GM23248 (cell line): ENCODE measurements around the gene DOK5. TPM values are rescaled to one million over a fixed set of nuclear protein-coding genes. Genes with fewer than 3 reads are reported as not detected.

Experiments
- DNase-seq: peaks from one replicate; pipeline ENCODE4 v3.0.0-alpha.2; 2015
- H2AFZ ChIP-seq: fragments of 200-600 bp; sonication (generic); 2 replicates; pipeline ENCODE4 v1.6.1; 2016; ENCODE audit warnings: antibody characterized with exemption
- H3F3A ChIP-seq: fragments of 200-600 bp; sonication (generic); 2 replicates; pipeline ENCODE4 v1.6.1; 2016; ENCODE audit warnings: mild to moderate bottlenecking, antibody characterized with exemption, mixed run types; ENCODE audit not compliant: insufficient read depth
- H3K27ac ChIP-seq: fragments of 200-600 bp; sonication (generic); 2 replicates; pipeline ENCODE4 v1.5.1; 2016; ENCODE audit warnings: mild to moderate bottlenecking
- H3K27me3 ChIP-seq: fragments of 200-600 bp; sonication (generic); replicated peaks from 2 replicates; pipeline ENCODE4 v1.6.1; 2016; ENCODE audit warnings: mild to moderate bottlenecking; ENCODE audit not compliant: insufficient read depth
- H3K36me3 ChIP-seq: fragments of 200-600 bp; sonication (generic); 2 replicates; pipeline ENCODE4 v1.6.1; 2016; ENCODE audit warnings: low read depth, mild to moderate bottlenecking
- H3K4me1 ChIP-seq: fragments of 200-600 bp; sonication (generic); 2 replicates; pipeline ENCODE4 v1.6.1; 2016; ENCODE audit warnings: mild to moderate bottlenecking; ENCODE audit not compliant: insufficient read depth
- H3K4me2 ChIP-seq: fragments of 200-600 bp; sonication (generic); one replicate; pipeline ENCODE4 v1.6.1; 2016; ENCODE audit warnings: mild to moderate bottlenecking; ENCODE audit not compliant: unreplicated experiment
- H3K4me3 ChIP-seq: fragments of 200-600 bp; sonication (generic); 2 replicates; pipeline ENCODE4 v1.5.1; 2016; ENCODE audit warnings: mild to moderate bottlenecking
- H3K79me2 ChIP-seq: fragments of 200-600 bp; sonication (generic); 2 replicates; pipeline ENCODE4 v1.6.1; 2016; ENCODE audit warnings: mild to moderate bottlenecking; ENCODE audit not compliant: insufficient read depth
- H3K9ac ChIP-seq: fragments of 200-600 bp; sonication (generic); 2 replicates; pipeline ENCODE4 v1.6.1; 2016; ENCODE audit warnings: mild to moderate bottlenecking
- H3K9me2 ChIP-seq: fragments of 200-600 bp; sonication (generic); 2 replicates; pipeline ENCODE4 v1.6.1; 2016; ENCODE audit warnings: mixed run types, mild to moderate bottlenecking, moderate library complexity; ENCODE audit not compliant: insufficient read depth
- H3K9me3 ChIP-seq: fragments of 200-600 bp; sonication (generic); one replicate; pipeline ENCODE4 v1.6.1; 2017; ENCODE audit warnings: low read depth
- H4K20me1 ChIP-seq: fragments of 200-600 bp; sonication (generic); 2 replicates; pipeline ENCODE4 v1.6.0; 2016; ENCODE audit not compliant: insufficient read depth
- EZH2 ChIP-seq: fragments of 200-600 bp; sonication (generic); IDR thresholded peaks from 2 replicates; pipeline ENCODE4 v1.6.1; 2018; ENCODE audit warnings: antibody characterized with exemption, mild to moderate bottlenecking; ENCODE audit not compliant: insufficient read depth, poor library complexity, severe bottlenecking
- EZH2phosphoT487 ChIP-seq: fragments of 200-600 bp; sonication (generic); IDR thresholded peaks from 2 replicates; pipeline ENCODE4 v1.6.1; 2018; ENCODE audit warnings: antibody characterized with exemption, moderate library complexity, mild to moderate bottlenecking, low read depth; ENCODE audit not compliant: insufficient read depth
- WGBS, 2 experiments: methylation state at CpG; one replicate each; pipeline ENCODE4 v1.1.6; 2015 to 2017; ENCODE audit warnings: low lambda C conversion rate in 2 of 2, low coverage in 1 of 2; ENCODE audit errors: missing lambda C conversion rate in 2 of 2; 5-methylcytosine and 5-hydroxymethylcytosine counted together
- in situ Hi-C: fragments of 300-500 bp; cut with MboI; formaldehyde crosslinking; loops from 2 replicates; pipeline ENCODE4 v1.15.0; 2020
- polyA plus RNA-seq: library from polyadenylated mRNA; unstranded; fragments of >200 nt; fragmentation: Nextera tagmentation; extraction: Ambion mirVana; gene quantifications from 2 replicates; pipeline ENCODE4 v1.2.1, GENCODE V29; 2016
- total RNA-seq: library from RNA; depleted of rRNA; stranded (reverse); fragments of >200 nt; shearing (Covaris generic); gene quantifications from 2 replicates; pipeline ENCODE4 v1.2.3, GENCODE V29; 2014

The DOK5 gene
- total and polyA plus RNA-seq, 2 experiments from 2014 or later: 10.8 to 16.1 TPM

- no peaks in the 10 kb centered on the region for H3K9me2 ChIP-seq
- H3F3A ChIP-seq: no peaks in the 10 kb centered on the region
- no peak for DNase-seq
- in situ Hi-C loops: no loop called here
- H2AFZ ChIP-seq: no peak overlapping the region
- H3K4me1 ChIP-seq: no peaks in the 10 kb centered on the region
- no peak overlapping the region for H3K4me2 ChIP-seq
- H3K9ac ChIP-seq: no peak overlapping the region
- H3K27me3 ChIP-seq: no peaks in the 10 kb centered on the region
- H3K27ac ChIP-seq: no peak overlapping the region
- H4K20me1 ChIP-seq: no peaks in the 10 kb centered on the region
- no peaks in the 10 kb centered on the region for H3K79me2 ChIP-seq
- no peaks in the 10 kb centered on the region for H3K9me3 ChIP-seq
- TF ChIP-seq EZH2: no peak
- TF ChIP-seq EZH2phosphoT487: no peak
- no peaks in the 10 kb centered on the region for H3K36me3 ChIP-seq
- no peak overlapping the region for H3K4me3 ChIP-seq
Measured at GRCh38 chr20:54590856-54591255, 115.5 kb downstream of the DOK5 start.

DNA sequence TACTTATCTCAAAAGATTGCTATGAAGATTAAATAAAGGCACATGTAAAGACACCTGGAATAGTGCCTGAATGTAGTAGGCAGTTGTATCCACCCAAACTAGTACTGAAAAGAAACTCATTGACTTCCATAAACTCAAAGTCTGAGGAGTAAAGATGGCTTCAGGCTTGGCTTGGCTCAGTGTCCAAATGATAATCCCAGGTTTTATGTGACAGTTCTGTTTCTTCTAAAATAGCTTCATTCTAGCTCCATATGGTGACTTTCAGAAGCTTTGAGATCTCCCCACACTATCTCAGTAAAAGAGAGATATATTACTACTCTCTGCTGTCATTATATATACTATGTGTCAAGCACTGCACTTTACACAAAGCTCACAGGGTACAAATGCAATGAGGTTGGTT, 121.3 kb downstream of the DOK5 start:
- no peak for DNase-seq
- no peaks in the 10 kb centered on the region for H3K27me3 ChIP-seq
- H3K4me1 ChIP-seq: no peaks in the 10 kb centered on the region
- H2AFZ ChIP-seq: no peak overlapping the region
- no peaks in the 10 kb centered on the region for H3K9me3 ChIP-seq
- H4K20me1 ChIP-seq: no peaks in the 10 kb centered on the region
- H3K27ac ChIP-seq: no peak overlapping the region
- in situ Hi-C loops: no loop called here
- no peaks in the 10 kb centered on the region for H3K79me2 ChIP-seq
- no peaks in the 10 kb centered on the region for H3K9me2 ChIP-seq
- H3K9ac ChIP-seq: no peak overlapping the region
- H3K4me2 ChIP-seq: no peak overlapping the region
- TF ChIP-seq EZH2phosphoT487 (no peak), EZH2 (no peak)
- no peak overlapping the region for H3K4me3 ChIP-seq
- no peaks in the 10 kb centered on the region for H3F3A ChIP-seq
- no peaks in the 10 kb centered on the region for H3K36me3 ChIP-seq

DNA sequence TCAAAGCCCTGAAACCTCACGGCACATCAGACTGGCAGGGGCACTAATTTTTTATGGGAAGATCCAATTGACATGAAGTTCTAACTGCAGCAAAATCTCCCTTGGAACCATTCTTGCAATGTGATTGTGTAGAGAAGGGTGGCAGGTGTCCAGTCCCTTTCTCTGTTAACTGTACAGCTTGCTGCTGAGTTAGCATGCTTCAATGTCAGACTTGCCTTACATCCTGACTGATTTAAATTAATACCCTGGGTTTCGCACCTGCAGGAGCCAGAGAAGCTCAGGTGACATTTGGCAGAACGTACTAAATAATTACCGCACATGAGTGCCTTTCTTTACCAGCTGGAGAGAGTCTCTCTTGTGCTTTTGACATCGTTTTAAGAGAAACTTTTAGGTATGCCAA, 123.0 kb downstream of the DOK5 start:
- Histone ChIP-seq H3K27me3 (no peaks in the 10 kb centered on the region), H3F3A (no peaks in the 10 kb centered on the region), H3K79me2 (no peaks in the 10 kb centered on the region), H4K20me1 (no peaks in the 10 kb centered on the region), H3K9me2 (no peaks in the 10 kb centered on the region), H3K4me3 (no peak overlapping the region), H3K27ac (no peak overlapping the region), H3K4me1 (no peaks in the 10 kb centered on the region), H2AFZ (no peak overlapping the region), H3K4me2 (no peak overlapping the region), H3K9me3 (no peaks in the 10 kb centered on the region), H3K9ac (no peak overlapping the region), H3K36me3 (no peaks in the 10 kb centered on the region)
- WGBS, 2 experiments: 88 to 94% methylated on average over 5 of the region's 5 CpGs
- DNase-seq: no peak
- TF ChIP-seq EZH2: no peak
- no peak for TF ChIP-seq EZH2phosphoT487
- in situ Hi-C loops: no loop called here

- Histone ChIP-seq H3K27me3 (no peaks in the 10 kb centered on the region), H3K27ac (no peak overlapping the region), H3K4me2 (no peak overlapping the region), H3K36me3 (no peaks in the 10 kb centered on the region), H3K9me2 (no peaks in the 10 kb centered on the region), H3F3A (no peaks in the 10 kb centered on the region), H3K4me1 (no peaks in the 10 kb centered on the region), H3K9me3 (no peaks in the 10 kb centered on the region), H2AFZ (no peak overlapping the region), H4K20me1 (no peaks in the 10 kb centered on the region), H3K9ac (no peak overlapping the region), H3K4me3 (no peak overlapping the region), H3K79me2 (no peaks in the 10 kb centered on the region)
- in situ Hi-C loops: no loop called here
- TF ChIP-seq EZH2 (no peak), EZH2phosphoT487 (no peak)
- WGBS, 2 experiments: 89 to 90% methylated on average over 3 of the region's 3 CpGs
- DNase-seq: no peak
Measured at GRCh38 chr20:54600634-54601033, 125.2 kb downstream of the DOK5 start.

GRCh38 chr20:54601831-54602515, 126.6 kb downstream of the DOK5 start:
- H3K9me3 ChIP-seq: no peaks in the 10 kb centered on the region
- H3K4me2 ChIP-seq: no peak overlapping the region
- H3K36me3 ChIP-seq: no peaks in the 10 kb centered on the region
- in situ Hi-C loops: no loop called here
- H3F3A ChIP-seq: no peaks in the 10 kb centered on the region
- no peak overlapping the region for H3K27ac ChIP-seq
- 64 to 65% methylated on average over 10 of the region's 10 CpGs for WGBS, 2 experiments
- H3K4me3 ChIP-seq: no peak overlapping the region
- H2AFZ ChIP-seq: no peak overlapping the region
- DNase-seq: no peak
- H3K27me3 ChIP-seq: no peaks in the 10 kb centered on the region
- no peaks in the 10 kb centered on the region for H3K9me2 ChIP-seq
- no peak overlapping the region for H3K9ac ChIP-seq
- H3K4me1 ChIP-seq: no peaks in the 10 kb centered on the region
- no peaks in the 10 kb centered on the region for H3K79me2 ChIP-seq
- TF ChIP-seq EZH2phosphoT487: no peak
- no peak for TF ChIP-seq EZH2
- H4K20me1 ChIP-seq: no peaks in the 10 kb centered on the region
